Astrocyte (in vitro differentiated cells and primary cell): ENCODE results near the gene NLRP6.

ENCODE experiments used
- CTCF ChIP-seq: IDR thresholded peaks from 2 replicates; pipeline ENCODE4 v1.5.1; 2011; ENCODE audit warnings: low read depth, mild to moderate bottlenecking, inconsistent platforms, low read length, moderate library complexity; ENCODE audit not compliant: insufficient read depth
- EZH2 ChIP-seq: IDR thresholded peaks from 2 replicates; pipeline ENCODE4 v1.6.1; 2012; ENCODE audit warnings: mild to moderate bottlenecking, low read length, inconsistent platforms; ENCODE audit not compliant: insufficient read depth

GRCh38 chr11:244376-244775 lies 33.8 kb upstream of the NLRP6 start:
- TF ChIP-seq CTCF, result no peak
- no peak for TF ChIP-seq EZH2
